ENCODE data around the gene STXBP1.

- TF ChIP-seq, protein P1, sequence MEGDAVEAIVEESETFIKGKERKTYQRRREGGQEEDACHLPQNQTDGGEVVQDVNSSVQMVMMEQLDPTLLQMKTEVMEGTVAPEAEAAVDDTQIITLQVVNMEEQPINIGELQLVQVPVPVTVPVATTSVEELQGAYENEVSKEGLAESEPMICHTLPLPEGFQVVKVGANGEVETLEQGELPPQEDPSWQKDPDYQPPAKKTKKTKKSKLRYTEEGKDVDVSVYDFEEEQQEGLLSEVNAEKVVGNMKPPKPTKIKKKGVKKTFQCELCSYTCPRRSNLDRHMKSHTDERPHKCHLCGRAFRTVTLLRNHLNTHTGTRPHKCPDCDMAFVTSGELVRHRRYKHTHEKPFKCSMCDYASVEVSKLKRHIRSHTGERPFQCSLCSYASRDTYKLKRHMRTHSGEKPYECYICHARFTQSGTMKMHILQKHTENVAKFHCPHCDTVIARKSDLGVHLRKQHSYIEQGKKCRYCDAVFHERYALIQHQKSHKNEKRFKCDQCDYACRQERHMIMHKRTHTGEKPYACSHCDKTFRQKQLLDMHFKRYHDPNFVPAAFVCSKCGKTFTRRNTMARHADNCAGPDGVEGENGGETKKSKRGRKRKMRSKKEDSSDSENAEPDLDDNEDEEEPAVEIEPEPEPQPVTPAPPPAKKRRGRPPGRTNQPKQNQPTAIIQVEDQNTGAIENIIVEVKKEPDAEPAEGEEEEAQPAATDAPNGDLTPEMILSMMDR (IDR thresholded peaks at IDR 0.05; ENCODE audit: borderline replicate concordance, extremely low read depth, low read length, poor library complexity, severe bottlenecking) = no peak
- no peak for TF ChIP-seq EZH2 (IDR thresholded peaks at IDR 0.05; ENCODE audit: borderline replicate concordance, low read depth, low read length, severe bottlenecking)
Observed at GRCh38 chr9:127682351-127683136, 70.5 kb downstream of the STXBP1 start.

Data from DND-41 (cell line).